Stimulated activated CD8-positive, alpha-beta memory T cell treated with anti-CD3 and anti-CD28 coated beads, Interleukin-4, amount 100 ng/mL, for 1 hour (primary cell): Measurements from ENCODE around the gene DNAH14.

Source experiments
- DNase-seq, 2 donors: peaks; one replicate each; pipeline ENCODE4 v3.0.0-alpha.2; 2020; ENCODE audit warnings: low read depth in 2 of 2, low spot score in 1 of 2

The DNAH14 gene

GRCh38 chr1:225446981-225447615 lies 517.6 kb downstream of the DNAH14 start:
- DNase-seq = no peak

GRCh38 chr1:225447650-225448089 lies 518.2 kb downstream of the DNAH14 start:
- DNase-seq = no peak

DNA sequence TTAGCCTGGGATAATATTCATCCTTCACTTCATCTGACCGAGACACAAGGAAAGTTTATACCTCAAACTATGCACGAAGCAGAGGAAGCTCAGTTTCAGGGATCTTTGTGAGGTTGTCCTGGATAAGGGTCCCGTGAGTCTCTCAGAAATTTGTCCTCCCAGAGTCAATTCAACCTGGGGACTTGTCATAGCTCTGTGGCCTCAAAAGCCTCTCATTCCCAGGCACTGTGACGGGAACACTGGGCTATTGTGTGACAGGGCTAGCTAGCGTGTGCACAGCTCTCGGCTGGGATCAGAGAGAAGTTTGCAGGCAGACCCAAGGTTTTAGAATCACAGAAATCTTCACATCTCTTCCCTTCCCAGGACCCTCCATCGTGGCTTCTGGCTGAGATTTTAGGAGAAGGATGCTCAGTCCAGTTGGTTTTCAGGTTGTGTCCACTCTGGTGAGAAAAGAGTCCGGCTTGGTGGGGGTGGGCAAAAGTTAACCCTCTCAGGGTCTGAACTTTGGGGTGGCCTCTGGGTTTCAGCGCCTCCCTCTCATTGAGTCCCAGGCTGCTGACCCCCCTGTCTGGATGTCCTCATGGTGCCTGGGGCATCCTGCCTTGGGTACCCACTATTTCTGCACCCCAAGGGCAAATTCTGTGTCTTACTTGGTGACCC lies 518.8 kb downstream of the DNAH14 start:
- no peak for DNase-seq
